Measurements from ENCODE around the gene CDH2.

Gene CDH2

GRCh38 chr18:28176948-28177827, at the start of gene CDH2:
CDH2 (minus strand) TSS chr18:28177130; CDS start chr18:28177022, 108 bp downstream.
- DNase-seq (ENCODE audit: low read depth in 2 of 2), result no peak

- DNase-seq (ENCODE audit: low read depth in 2 of 2), result no peak
These were observed 35.1 kb upstream of the CDH2 start for GRCh38 chr18:28212060-28212459.

GRCh38 chr18:28208712-28209265, 31.9 kb upstream of the CDH2 start:
- DNase-seq (ENCODE audit: low read depth in 2 of 2), result no peak

- no peak for DNase-seq (ENCODE audit: low read depth in 2 of 2)
These were observed 31.3 kb upstream of the CDH2 start for GRCh38 chr18:28208268-28208667.

GRCh38 chr18:28204154-28204553, 27.2 kb upstream of the CDH2 start:
- no peak for DNase-seq (ENCODE audit: low read depth in 2 of 2)

GRCh38 chr18:28201056-28201455, 24.1 kb upstream of the CDH2 start:
- DNase-seq (ENCODE audit: low read depth in 2 of 2), result no peak

- no peak for DNase-seq (ENCODE audit: low read depth in 2 of 2)
These were observed 21.7 kb upstream of the CDH2 start for GRCh38 chr18:28198620-28199019.

- DNase-seq (ENCODE audit: low read depth in 2 of 2), result no peak
These were observed 16.3 kb upstream of the CDH2 start for GRCh38 chr18:28193177-28193778.

- no peak for DNase-seq (ENCODE audit: low read depth in 2 of 2)
These were observed 12.7 kb upstream of the CDH2 start for GRCh38 chr18:28189400-28190239.

- no peak for DNase-seq (ENCODE audit: low read depth in 2 of 2)
These were observed 8.2 kb upstream of the CDH2 start for GRCh38 chr18:28185121-28185520.

- DNase-seq (ENCODE audit: low read depth in 2 of 2), result no peak
These were observed 6.6 kb upstream of the CDH2 start for GRCh38 chr18:28183418-28184078.

GRCh38 chr18:28181616-28182015, 4.7 kb upstream of the CDH2 start:
- DNase-seq (ENCODE audit: low read depth in 2 of 2), result no peak

- DNase-seq (ENCODE audit: low read depth in 2 of 2), result no peak
These were observed 1.8 kb upstream of the CDH2 start for GRCh38 chr18:28178720-28179119.

- DNase-seq (ENCODE audit: low read depth in 2 of 2), result no peak
These were observed 1.1 kb upstream of the CDH2 start for GRCh38 chr18:28177828-28178635.

GRCh38 chr18:28176698-28176947, 307 bp downstream of the CDH2 start:
- no peak for DNase-seq (ENCODE audit: low read depth in 2 of 2)

- no peak for DNase-seq (ENCODE audit: low read depth in 2 of 2)
These were observed 816 bp downstream of the CDH2 start for GRCh38 chr18:28175930-28176697.

- DNase-seq (ENCODE audit: low read depth in 2 of 2), result no peak
These were observed 1.6 kb downstream of the CDH2 start for GRCh38 chr18:28175150-28175929.

GRCh38 chr18:28174181-28174905, 2.6 kb downstream of the CDH2 start:
- no peak for DNase-seq (ENCODE audit: low read depth in 2 of 2)

- DNase-seq (ENCODE audit: low read depth in 2 of 2), result no peak
These were observed 5.1 kb downstream of the CDH2 start for GRCh38 chr18:28171837-28172236.
